GM21619 (cell line): ENCODE results near the gene NFE2L3.
"Not testable (repeated sequence)": the region's sequence is repeated elsewhere in the genome, so short reads cannot be mapped to it uniquely, and the experiment has no call there.

Experiments used
- ATAC-seq: cut with Tn5 transposase; IDR thresholded peaks from one replicate; pipeline ENCODE4 v1.9.1; 2021; ENCODE audit not compliant: unreplicated experiment

Gene NFE2L3

GRCh38 chr7:26185131-26185843 is 33.3 kb downstream of the NFE2L3 start:
- no peak for ATAC-seq

- no peak for ATAC-seq
These were observed 33.8 kb downstream of the NFE2L3 start for GRCh38 chr7:26185844-26186180.

GRCh38 chr7:26186364-26187311 is 34.6 kb downstream of the NFE2L3 start:
- ATAC-seq: no peak

- ATAC-seq: no peak
These were observed 35.6 kb downstream of the NFE2L3 start for GRCh38 chr7:26187380-26188205.

- no peak for ATAC-seq
These were observed 36.4 kb downstream of the NFE2L3 start for GRCh38 chr7:26188206-26188956.

- no peak for ATAC-seq
These were observed 37.1 kb downstream of the NFE2L3 start for GRCh38 chr7:26188957-26189541.

- ATAC-seq: no peak
These were observed 37.7 kb downstream of the NFE2L3 start for GRCh38 chr7:26189697-26190096.

- ATAC-seq: no peak
These were observed 38.4 kb downstream of the NFE2L3 start for GRCh38 chr7:26190417-26190869.

- no peak for ATAC-seq
These were observed 39.4 kb downstream of the NFE2L3 start for GRCh38 chr7:26191233-26191973.

- ATAC-seq: no peak
These were observed 40.0 kb downstream of the NFE2L3 start for GRCh38 chr7:26191974-26192479.

GRCh38 chr7:26192485-26193087 is 40.6 kb downstream of the NFE2L3 start:
- ATAC-seq: no peak

- no peak for ATAC-seq
These were observed 41.6 kb downstream of the NFE2L3 start for GRCh38 chr7:26193432-26194207.

GRCh38 chr7:26194764-26195163 is 42.8 kb downstream of the NFE2L3 start:
- ATAC-seq: not testable (repeated sequence)

- ATAC-seq: no peak
These were observed 43.2 kb downstream of the NFE2L3 start for GRCh38 chr7:26195182-26195581.

- ATAC-seq: no peak
These were observed 44.1 kb downstream of the NFE2L3 start for GRCh38 chr7:26195867-26196657.

- ATAC-seq: no peak
These were observed 45.4 kb downstream of the NFE2L3 start for GRCh38 chr7:26197153-26198115.
